Transverse colon (tissue), 4 donors: Measurements from ENCODE around the gene IL12B.

Experiments used
- CTCF ChIP-seq, 5 experiments: fragments of 200-600 bp in 3 of 5; fragments of 450-650 bp in 2 of 5; sonication (generic) in 3 of 5; IDR thresholded peaks; 1 replicate in 2 of 5; 2 replicates in 3 of 5; pipeline ENCODE4 v1.5.1; 2016 to 2017; ENCODE audit warnings: antibody characterized with exemption in 5 of 5, inconsistent platforms in 3 of 5, mild to moderate bottlenecking in 2 of 5, moderate library complexity in 1 of 5
- POLR2A ChIP-seq: fragments of 450-650 bp; IDR thresholded peaks from one replicate; pipeline ENCODE4 v1.6.1; 2016; ENCODE audit warnings: antibody characterized with exemption, mild to moderate bottlenecking, moderate library complexity
- POLR2AphosphoS5 ChIP-seq, 3 donors: sonication (generic); formaldehyde crosslinking; IDR thresholded peaks; one replicate each; pipeline ENCODE4 v1.6.1; 2016; ENCODE audit warnings: antibody characterized with exemption in 3 of 3

GRCh38 chr5:159340511-159340910, 10.2 kb upstream of the IL12B start:
- TF ChIP-seq CTCF (IDR thresholded peaks at IDR 0.05): no peak
- no peak for TF ChIP-seq POLR2A
- no peak for TF ChIP-seq POLR2AphosphoS5 (IDR thresholded peaks at IDR 0.05)
